Measurements from ENCODE around the gene CHST9.
"Not testable (repeated sequence)": the region's sequence is repeated elsewhere in the genome, so short reads cannot be mapped to it uniquely, and the experiment has no call there.

The CHST9 gene

DNA sequence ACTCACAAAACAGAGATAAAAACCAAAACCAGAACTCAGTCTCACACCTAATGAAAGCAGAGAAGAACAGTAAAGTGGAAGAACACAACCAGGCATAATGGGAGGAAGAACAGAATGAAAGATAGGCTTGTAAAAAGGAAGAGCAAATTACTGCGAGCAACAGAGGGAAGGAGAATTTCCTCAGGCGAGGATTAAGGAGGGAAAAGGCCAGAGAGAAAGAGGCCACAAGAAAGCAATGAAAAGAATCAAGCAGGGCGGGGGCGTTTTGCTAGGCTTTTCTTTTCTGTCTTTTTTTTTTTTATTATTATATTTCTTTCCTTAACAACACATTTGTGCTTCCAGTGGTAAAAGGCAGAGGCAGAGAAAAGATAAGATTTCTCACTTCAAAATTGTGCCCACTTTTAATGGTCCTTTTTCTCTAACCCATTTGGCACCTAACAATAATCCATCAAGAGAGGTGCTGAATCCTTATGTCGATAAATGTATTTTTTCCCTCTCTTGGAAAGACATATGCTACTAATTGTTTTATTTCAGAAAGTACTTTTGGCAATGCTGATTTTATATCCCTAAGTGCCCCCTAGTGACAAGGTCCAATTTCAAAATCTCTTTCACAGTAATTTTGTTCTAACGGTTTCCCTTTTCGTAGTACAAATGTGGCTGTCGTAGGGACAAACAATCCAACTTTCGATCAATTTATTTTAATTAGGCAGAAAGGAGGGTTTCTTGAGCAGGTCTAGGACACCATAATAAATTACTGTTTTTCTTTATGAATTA, 180.9 kb downstream of the CHST9 start:
- ATAC-seq (no peak), DNase-seq (no peak)

DNA sequence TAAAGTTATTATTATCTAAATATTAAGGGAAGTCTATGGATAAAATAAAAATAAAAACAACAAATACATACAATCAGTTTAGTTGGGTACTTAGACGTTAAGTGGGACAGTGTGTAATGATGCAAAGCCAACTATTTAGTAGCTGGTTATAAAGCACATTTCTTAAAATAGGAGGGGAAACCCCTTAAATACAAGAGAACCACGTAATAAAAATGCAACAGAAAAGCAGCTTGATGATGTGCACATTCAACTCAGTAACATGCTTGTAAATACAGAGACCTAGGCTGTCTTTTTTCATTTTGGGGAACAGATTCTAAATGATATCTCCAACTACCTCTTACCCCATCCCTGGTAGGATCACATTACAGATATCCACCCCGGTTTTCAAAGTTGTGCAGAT, 185.3 kb downstream of the CHST9 start:
- DNase-seq: no peak
- ATAC-seq: no peak

DNA sequence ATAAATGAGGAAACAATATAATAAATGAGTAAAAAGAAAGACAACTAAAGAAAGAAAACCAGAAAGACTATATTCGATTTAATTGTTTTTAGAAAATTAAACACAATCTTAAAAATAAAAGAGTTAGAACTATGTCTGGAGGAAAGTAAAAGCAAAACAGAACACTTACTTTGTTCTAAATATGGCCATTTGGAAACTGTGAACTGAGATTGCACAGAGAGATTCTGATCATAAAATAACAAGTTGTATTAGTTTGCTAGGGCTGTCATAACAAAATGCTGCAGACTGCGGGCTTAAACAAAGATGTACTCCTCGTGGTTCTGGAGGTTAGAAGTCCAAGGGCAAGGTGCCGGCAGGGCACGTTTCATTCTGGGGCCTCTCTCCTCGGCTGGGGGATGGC, 191.5 kb downstream of the CHST9 start:
- DNase-seq (no peak), ATAC-seq (no peak)

DNA sequence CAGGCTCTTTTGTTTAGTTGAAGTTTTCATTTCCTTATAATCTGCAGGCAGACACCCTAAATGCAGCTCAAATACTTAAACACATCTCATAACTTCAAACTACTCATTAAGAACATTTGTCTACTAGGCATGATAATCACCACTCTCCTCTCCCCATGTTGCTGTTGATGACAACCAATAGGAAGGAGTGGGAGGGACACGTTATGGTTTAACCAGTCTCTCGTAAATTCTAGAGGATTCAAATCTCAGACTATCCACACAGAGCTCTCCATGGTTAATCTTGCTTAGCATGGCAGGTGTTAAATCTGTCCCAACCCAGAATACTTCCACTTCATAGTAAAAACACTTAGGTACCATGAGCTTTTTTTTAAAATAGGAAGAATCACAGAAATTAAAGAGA, 192.2 kb downstream of the CHST9 start:
- ATAC-seq (no peak), DNase-seq (no peak)

DNA sequence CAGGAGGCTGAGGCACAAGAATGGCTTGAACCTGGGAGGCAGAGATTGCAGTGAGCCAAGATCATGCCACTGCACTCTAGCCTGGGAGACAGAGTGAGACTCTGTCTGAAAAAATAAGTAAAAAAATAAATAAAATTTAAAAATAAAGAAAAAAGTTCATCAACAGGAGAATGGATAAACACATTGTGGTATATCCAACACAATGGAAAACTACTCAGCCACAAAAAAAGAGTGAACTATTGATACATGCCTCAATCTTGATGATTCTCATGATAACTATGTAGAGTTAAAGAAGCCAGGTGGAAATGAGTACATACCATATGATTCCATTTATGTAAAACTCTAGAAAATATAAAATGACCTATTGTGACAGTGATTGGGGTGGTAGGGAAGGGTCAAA, 195.3 kb downstream of the CHST9 start:
- ATAC-seq (no peak), DNase-seq (no peak)

DNA sequence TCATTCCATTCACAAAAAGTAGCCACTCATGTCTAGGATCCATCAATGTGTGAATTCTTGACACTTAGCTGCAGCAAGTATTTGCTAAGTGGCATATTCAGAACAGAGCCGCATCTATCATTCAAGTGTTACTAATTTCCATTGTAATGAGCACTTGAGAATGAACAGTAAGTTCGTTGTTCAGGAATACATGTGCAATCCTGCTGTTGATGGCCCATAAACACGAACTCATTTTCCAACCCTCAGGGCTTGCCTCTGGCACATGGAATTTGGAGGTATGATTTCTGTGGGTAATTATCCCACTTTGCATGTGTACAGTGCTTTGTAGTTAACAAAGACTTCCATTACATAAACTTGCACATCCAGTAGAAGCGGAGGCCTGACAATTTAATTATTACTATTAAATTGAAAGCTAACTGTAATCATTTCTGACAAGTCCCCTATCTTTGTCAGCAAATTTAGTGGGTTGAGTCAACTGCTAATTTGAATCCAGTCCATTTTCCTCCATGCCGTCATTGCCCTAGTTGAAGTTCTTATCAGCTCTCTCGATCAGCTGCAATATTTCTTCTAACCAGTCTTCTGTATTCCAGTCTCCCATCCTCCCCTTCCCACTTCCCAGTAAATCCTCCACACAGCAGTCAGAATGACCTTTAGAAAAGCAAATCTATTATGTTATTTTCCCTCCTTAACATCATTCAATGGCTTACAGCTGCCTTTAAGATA, 203.6 kb downstream of the CHST9 start:
- ATAC-seq: no peak
- DNase-seq: no peak

DNA sequence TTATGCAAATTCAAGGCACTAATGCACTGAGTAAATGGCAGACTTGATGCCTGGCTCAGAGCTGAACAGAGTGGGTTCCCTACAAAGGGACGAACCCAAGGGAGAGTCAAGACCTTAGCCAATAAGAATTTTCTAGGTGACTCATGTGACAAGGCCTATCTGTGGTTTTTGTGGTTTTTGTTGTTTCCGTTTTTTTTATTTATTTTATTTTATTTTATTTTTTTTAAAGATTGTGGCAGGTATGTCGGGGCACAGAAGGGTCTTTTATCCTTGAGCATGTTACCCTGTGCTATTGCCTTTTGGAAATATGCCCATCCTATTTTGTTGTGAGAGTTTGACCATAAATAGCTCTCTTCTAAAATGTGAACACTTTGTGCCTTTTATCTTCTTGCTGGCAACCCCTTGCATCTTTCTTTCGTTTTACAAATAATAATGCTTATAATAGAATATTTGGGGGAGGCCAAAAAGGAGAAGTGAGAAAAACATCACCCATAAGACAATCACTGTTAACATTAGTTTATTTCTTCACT, 206.2 kb downstream of the CHST9 start:
- no peak for DNase-seq
- ATAC-seq: no peak

DNA sequence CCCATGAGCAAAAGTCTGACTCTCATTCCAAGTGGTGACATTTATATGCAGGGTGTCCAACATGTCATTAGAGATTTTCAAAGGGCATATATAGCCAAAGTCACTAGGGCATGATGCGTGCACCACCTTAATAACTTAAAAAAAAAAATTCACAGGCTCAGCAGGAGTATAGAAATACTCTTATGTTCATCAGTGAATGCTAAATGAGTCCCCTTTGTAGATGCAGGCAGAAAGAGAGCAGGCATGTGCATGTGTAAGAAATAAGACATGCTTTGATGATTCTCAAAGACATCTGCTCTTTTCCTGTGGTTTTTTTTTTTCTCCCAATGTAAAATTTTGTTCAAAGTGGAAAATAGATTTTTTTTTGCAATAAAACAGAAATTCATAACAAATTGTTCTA, 207.3 kb downstream of the CHST9 start:
- no peak for ATAC-seq
- DNase-seq: no peak

DNA sequence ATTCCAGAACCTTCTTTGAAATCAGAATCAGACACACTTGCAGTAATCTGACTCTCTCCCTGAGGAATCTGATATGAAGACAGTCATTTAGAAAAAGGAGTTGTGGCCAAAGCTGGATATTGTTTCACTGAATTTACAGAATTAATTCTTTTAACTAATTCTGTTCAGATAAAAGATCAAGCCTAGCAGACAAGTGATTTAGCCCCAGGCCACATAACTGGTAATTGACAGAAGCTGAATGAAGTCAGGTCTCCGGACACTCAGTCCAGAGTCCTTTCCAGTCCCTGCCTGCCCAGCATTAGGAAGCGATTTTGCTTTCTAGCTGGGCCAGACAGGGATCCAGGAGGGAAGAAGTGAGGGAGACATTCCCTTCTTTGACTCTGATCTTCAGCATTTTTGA, 208.9 kb downstream of the CHST9 start:
- ATAC-seq: no peak
- DNase-seq: no peak

DNA sequence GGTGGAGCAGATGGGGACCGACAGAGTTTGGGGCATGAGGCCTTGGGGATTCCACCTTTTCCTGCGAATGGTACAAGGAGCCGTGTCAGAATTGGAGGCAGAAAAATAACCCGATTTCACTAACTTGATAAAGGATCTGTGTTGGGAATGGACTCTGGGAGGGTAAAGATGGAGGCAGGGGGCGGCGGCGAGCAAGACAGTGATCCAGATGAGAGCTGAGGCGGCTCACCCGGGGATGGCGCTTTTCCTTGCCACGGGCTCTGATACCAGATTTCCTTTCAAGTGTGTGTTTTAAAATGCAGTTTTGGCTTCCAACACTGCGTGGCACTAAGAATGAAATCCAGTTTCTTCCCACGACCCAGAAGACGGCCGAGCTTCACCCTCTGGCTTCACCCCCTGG, 212.6 kb downstream of the CHST9 start:
- ATAC-seq, DNase-seq: not testable (repeated sequence)

DNA sequence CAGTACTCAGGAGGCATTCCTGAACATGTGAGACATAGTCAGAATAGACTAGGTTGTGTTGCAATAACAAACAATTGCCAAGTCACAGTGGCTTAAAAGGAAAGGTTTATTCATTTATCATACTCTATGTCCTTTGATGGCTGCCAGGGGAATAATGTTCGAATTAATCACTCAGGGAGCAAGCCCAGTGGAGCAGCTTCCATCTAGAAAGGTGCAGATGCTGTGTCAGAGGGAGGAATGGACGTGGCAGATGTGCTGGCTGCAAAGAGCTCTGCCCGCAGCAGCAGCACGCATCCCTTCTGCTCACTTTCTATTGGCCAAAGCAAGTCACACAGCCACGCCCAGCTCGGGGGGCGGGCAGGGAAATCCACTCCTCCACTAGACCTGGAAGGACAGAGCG, 213.7 kb downstream of the CHST9 start:
- no peak for DNase-seq

DNA sequence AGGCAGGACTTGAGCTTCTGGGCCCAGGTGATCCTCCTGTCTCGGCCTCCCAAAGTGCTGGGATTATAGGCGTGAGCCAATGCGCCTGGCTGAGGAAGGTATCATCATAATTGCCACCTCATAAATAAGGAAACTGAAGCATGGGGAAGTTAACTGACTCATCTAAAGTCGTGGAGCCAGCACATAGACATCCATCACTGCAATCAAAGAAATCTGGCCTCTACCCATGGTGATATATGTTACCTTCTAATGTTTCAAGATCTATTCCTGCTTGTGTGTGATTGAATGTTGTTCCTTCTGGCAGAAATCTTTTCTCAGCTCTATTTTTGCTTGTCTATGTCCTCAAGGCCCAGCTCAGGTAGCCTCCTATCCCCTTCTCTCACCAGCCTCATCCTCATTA, 214.5 kb downstream of the CHST9 start:
- ATAC-seq (no peak), DNase-seq (no peak)

More for the DNA sequence above, 213.7 kb downstream of the CHST9 start:
- ATAC-seq: no peak

DNA sequence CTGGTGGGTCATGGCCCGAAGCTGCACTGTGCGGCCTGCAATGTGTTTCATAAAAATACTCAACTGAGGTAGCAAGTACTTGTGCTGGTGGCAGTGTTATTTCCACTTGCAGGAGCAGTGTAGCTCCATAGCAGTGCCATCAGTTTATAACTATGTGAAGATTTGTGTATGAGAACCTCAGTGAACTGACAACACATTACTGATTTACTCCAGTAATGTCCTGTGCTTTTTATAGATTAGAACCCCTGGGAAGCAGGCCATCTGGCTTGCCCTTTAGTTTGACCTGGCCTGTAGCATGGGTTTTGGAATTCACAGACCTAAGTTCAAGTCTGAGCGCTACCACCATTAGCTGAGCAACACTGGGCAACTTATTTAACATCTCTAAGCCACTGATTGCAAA, 219.9 kb downstream of the CHST9 start:
- ATAC-seq: no peak
- DNase-seq: no peak

DNA sequence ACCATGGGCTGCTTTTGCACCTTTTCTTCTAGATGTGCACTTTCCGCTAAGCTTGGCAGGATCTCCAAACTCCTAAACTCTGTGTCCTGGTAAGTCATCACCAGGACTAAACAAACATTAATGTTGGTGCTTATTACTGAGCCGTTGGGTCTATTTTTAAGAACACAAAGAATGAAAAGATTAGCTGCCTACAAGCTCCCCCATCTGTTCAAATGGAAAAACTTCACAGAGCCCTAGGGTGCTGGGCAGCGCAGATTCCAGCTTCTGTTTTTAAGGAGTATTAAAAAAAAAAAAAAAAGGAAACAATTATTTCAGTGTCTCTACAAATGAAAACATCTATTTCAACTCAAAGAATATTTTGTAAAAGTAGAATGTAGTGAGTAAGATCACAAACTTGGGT, 221.8 kb downstream of the CHST9 start:
- ATAC-seq: no peak
- DNase-seq: no peak

DNA sequence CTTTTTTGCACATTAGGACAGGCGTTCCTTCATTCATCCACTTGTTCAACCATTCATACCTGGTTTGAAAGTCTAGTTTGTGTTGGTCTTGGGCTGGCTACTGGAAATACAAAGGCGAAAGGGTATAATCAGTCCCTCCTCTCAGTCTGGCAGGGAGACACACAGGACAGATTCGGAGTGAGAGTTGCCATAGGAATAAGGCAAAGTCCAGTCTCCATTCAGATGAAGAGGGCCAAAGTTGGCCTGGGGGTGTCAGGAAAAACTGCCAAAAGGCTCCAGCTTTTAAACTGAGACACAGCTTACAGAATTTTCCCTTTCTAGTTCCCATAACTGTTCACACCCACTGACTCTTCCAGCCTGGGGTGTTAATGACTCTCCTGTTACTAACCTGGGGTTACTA, 223.3 kb downstream of the CHST9 start:
- DNase-seq (no peak), ATAC-seq (no peak)

DNA sequence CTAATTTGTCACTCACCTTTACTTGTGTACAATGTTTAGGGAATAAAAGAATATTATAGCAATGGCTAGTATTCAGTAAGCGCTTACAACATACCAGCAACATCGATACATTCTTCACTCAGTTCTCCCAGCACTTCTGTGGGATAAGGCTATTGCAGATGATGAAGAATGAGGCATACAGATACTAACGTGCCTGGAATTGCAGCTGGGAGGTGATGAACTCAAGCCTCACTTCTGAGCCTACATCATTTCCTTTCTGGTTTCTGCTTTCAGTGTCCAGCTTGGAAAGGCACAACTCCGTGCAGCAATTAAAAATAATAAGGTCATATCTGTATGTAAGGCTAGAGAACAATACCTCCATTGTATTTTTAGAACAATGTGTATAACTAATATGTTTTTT, 224.2 kb downstream of the CHST9 start:
- no peak for DNase-seq

DNA sequence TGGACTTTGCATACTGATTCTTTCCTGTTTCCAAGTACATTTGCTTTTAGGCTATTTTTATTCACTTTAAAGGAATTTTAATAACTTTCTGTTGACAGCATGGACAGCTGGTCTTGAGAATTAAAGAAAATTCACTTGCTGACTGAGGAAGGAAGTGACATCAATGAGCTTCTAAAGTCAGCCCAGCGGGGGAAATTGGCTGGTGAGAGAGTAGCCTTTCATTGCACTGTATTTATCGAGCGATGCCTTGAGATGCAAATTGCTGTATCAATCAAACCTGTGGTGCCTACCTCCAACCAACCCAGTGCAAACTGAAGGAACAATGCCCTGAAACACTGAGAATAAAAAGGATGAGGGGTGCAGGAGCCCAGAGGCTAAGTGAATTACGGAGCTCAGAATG, 228.2 kb downstream of the CHST9 start:
- no peak for DNase-seq
- no peak for ATAC-seq

More for the DNA sequence above, 224.2 kb downstream of the CHST9 start:
- ATAC-seq: no peak

DNA sequence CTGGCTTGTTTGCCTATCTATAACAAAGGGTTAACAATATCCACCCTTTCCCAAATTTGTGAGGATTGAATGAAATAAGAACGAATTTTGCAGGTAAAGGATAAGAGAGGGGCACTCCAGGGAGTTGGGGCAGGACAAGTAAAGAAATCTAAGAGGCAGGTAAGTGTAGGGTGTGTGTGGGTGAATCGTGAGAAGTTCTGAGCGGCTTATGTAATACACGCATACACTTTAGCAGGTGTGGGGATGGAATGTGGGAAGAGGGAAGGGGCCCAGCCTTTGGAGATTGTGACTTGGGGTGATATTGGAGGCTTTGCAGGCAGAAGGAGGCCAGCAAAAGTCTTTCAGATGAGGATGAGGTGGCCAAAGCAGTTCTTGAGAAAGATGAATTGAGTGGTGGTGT, 236.4 kb downstream of the CHST9 start:
- ATAC-seq (no peak), DNase-seq (no peak)

DNA sequence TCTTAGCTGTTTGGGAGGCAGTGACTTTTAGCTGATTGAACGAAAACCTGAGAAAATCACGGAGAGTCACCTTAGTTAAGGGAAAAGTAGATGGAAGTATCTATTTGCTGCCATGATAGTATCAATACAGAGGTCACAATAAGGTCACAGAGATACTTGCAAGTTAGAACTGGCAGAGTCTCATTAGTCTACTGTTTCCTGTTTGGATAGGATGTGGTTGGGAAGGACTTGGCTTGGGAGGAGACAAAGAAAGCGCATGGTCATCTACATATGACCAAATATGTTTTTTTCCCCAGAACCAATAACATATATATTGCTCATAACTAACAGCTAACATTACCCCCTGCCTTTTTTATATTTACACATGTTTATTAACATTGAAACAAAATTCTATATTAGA, 241.2 kb downstream of the CHST9 start:
- DNase-seq (no peak), ATAC-seq (no peak)

DNA sequence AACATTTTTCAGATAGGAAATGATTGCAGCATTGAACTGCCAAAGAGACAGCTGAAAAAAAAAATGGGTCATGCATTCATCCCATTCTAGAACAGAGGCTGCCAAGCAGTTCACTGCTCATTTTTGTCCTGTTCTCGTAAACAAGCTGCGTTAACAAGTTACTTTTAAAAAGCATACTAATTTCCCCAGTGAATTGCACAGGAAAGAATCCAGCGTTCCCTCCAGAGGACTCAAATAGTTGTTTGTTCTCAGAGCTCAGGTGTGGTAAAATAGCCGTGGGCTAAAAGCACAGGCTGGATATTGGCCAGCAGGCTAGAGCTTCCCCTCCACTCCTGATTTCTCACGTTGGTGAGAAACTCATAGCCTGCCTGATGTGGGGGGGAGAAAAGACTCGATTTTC, 243.5 kb downstream of the CHST9 start:
- ATAC-seq (no peak), DNase-seq (no peak)

DNA sequence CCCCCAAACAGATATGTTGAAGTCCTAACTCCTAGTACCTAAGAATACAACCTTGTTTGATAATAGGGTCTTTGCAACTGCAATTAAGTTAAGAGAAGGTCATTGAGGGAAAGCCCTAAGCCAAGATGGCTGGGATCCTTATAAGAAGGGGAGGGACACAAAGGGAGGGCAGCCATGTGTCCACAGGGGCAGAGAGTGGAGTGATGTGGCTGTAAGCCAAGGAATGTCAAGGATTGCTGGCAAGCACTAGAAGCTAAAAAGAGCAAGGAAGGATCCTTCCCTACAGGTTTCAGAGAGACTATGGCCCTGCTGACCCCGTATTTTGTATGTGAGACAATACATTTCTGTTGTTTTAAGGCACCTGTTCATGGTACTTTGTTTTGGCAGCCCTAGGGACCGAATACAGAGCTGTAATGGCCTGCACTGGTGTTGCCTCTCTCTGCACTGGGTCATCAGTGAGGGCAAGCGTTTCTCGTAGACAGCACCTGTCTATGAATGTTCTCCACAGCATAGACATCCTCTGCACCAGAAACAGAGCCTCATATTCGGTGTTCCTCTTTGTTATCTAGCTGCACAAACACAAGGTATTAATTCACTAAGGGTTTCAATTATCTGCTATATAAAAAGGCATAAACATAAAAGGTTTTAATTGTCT, 244.2 kb downstream of the CHST9 start:
- no peak for ATAC-seq
- no peak for DNase-seq

DNA sequence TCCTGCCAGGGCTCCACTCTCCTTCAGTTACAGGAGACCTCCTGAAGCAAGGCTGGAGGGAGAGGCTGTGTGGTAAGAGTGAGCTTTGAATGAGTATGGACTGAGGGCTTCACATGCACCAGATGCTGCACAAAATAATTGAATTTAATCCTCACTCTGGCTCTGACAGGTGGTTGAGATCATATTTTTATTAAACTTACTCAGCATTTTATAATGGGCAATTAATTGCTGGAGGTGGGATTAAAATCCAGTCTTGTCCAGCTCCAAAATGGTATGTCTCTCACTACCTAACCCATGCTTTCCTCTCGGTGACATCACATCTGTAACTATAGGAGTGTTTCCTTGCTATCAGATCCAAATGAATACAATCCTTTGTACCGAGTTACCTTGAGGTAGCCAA, 253.4 kb downstream of the CHST9 start:
- ATAC-seq (no peak), DNase-seq (no peak)

DNA sequence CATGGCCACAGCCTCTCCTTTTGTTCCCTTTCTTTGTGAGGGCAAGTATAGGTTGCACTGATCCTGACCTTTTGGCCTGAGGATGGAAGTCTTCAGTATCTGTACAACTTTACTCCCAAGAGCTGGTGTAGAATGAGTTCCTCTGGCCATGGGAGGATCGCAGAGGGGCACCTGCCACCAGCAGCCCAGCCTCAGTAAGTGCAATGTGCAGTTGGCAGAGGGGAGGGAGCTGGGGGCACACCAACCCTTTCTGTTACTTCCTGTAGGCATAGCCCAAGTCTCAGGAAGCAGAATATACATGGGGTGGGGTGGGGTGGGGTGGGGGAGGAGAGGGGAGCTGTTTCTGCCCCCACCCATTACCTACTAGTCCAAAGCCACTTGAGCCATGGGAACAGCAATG, 254.5 kb downstream of the CHST9 start:
- no peak for ATAC-seq
- no peak for DNase-seq
